Stomach (tissue), 4 donors: ENCODE measurements around the gene TMEM248.

Experiments used
- POLR2AphosphoS5 ChIP-seq, 3 donors: sonication (generic); formaldehyde crosslinking; IDR thresholded peaks; one replicate each; pipeline ENCODE4 v1.6.1; 2016; ENCODE audit warnings: antibody characterized with exemption in 3 of 3
- TF ChIP-seq, protein P1 (sequence below), 7 experiments: fragments of 450-650 bp in 4 of 7; fragments of 200-600 bp in 3 of 7; sonication (generic) in 3 of 7; IDR thresholded peaks; one replicate each; pipeline ENCODE4 v1.5.1; 2016 to 2019; ENCODE audit warnings: antibody characterized with exemption in 7 of 7, control low read depth in 2 of 7, mild to moderate bottlenecking in 1 of 7

DNA sequence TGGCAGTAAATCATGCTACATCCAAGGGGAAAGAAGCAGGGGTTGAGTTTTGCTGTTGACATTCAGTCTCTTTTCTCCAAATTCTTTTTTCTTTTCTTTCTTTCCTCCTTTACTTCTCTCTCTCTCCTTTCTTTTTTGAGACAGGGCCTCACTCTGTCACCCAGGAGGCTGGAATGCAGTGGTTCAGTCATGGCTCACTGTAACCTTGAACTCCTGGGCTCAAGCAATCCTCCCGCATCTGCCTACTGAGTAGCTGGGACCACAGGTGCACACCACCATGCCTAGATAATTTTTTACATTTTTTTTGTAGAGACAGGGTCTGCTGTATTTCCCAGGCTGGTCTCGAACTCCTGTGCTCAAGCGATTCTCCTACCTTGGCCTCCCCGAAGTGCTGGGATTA lies 39.2 kb downstream of the TMEM248 start:
- TF ChIP-seq, protein P1, sequence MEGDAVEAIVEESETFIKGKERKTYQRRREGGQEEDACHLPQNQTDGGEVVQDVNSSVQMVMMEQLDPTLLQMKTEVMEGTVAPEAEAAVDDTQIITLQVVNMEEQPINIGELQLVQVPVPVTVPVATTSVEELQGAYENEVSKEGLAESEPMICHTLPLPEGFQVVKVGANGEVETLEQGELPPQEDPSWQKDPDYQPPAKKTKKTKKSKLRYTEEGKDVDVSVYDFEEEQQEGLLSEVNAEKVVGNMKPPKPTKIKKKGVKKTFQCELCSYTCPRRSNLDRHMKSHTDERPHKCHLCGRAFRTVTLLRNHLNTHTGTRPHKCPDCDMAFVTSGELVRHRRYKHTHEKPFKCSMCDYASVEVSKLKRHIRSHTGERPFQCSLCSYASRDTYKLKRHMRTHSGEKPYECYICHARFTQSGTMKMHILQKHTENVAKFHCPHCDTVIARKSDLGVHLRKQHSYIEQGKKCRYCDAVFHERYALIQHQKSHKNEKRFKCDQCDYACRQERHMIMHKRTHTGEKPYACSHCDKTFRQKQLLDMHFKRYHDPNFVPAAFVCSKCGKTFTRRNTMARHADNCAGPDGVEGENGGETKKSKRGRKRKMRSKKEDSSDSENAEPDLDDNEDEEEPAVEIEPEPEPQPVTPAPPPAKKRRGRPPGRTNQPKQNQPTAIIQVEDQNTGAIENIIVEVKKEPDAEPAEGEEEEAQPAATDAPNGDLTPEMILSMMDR (IDR thresholded peaks at IDR 0.05): no peak
- no peak for TF ChIP-seq POLR2AphosphoS5 (IDR thresholded peaks at IDR 0.05)
